Kidney tubule cell (primary cell): ENCODE results near the gene ADM2.

Source experiments
- DNase-seq: peaks from one replicate; pipeline ENCODE4 v3.0.0-alpha.2; 2018; ENCODE audit warnings: low spot score

Gene ADM2

DNA sequence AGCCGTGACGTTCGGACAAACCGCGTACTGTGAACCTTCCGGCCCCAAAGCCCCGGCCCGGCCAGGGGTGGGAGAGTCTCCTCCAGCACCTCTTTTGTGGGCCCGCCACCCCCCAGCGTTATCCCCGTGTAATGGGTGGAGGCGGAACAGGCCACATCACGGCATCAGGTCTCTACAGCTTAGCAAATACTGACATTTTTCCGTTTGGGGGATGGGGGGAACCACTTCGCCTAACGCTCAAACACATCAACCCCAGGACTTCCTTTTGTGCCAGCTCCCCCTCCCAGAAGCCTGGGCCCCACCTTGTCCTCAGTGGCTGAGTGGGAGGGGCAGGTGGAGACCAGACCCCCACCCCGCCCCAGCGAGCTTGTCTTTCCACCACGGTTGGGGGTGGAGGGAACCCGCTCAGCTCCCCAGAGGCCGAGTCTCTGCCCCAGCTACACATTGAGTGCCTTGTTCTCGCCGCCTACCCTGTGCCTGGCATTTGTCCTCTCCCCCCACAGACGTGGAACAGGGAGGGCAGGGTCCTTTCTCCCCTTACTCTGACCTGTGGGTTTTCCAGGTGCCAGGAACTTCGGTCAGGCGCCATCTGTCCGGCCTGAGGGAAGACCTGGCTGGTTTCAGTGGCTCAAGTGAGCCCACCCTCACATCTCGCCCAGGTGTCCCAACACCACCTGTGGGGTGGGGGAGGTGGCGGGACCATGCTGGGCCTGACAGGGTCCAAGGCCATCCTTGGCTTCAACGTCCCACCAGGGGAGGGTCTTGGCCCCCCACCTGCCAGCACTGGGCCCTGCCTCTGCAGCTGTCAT lies 36.1 kb upstream of the ADM2 start:
- DNase-seq: no peak

DNA sequence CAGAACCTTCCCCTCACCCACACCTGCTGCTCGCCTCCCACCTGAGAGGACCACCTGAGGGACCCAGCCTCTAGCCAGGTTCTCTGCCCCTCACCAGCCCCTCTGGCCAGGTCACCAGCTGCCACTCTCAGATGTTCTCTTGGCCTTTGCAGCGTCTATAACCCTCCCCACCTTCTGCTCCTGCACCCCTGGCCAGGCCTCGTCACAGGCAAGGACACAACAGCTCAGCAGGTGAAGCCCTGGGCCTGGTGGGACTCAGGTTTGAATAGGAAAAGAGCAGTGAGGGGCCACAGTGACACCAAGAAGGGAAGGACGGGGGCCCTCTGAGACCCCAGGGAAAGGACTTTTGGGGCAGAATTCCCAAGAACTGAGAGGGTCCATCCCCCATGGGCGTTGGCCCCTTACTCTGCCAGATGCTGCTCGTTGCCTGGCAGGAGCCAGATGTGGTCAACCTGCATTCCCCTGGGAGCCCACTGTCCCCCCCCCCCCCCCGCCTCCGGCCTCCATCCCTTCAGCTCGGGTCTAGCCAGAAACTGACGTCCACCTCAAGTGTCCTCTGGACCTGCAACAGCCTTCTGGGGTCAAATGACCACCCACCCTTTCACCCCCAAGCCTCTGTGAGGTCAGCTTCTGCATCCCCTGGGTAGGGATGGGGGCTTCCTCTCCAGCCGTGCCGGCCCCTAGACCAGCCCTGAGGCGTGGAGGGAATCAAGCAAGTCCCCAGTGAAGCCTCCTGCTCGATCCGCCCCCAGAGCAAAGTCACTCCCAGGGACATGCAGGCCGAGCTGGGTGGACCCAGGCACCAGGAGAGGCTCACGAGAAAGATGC lies 35.2 kb upstream of the ADM2 start:
- no peak for DNase-seq

DNA sequence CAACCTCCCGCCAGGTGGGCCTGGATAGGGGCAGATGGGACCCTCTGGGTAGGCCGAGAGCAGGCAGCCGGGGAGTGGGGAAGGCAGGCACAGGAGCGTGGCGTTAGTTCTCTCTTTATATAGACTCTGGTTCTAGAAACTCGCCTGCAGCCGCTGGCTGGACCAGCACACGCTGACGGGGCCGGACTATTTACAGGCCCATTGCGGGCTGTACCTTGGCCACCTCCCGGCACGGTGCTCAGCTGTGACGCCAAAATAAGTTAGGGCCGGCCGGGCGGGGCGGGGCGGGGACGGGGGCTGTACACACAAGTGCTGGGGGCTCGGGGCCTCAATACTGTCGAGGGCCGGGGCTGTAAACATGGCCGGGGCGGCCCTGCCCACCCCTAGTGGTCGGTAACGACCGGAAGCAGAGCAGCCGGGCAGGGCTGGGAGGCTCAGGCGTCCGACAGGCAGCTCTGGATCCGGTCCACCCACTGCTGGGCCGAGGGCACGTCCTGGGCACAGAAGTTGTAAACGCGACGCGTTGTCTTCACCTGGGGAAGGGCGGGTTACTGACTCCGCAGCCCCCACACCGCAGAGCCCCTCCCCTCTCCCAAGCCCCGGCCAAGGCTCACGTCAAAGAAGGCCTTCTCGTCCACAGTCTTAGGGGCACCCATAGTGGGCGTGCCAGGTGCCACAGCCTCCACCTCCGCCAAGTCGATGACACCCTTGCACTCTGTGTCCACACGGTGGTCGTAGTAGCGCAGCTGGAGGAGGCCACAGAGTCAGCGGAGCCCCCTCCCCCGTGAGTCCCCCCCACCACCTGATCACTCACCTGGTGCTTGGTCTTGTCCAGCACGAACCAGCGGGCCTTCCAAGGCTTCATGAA lies 34.4 kb upstream of the ADM2 start:
- DNase-seq: no peak

DNA sequence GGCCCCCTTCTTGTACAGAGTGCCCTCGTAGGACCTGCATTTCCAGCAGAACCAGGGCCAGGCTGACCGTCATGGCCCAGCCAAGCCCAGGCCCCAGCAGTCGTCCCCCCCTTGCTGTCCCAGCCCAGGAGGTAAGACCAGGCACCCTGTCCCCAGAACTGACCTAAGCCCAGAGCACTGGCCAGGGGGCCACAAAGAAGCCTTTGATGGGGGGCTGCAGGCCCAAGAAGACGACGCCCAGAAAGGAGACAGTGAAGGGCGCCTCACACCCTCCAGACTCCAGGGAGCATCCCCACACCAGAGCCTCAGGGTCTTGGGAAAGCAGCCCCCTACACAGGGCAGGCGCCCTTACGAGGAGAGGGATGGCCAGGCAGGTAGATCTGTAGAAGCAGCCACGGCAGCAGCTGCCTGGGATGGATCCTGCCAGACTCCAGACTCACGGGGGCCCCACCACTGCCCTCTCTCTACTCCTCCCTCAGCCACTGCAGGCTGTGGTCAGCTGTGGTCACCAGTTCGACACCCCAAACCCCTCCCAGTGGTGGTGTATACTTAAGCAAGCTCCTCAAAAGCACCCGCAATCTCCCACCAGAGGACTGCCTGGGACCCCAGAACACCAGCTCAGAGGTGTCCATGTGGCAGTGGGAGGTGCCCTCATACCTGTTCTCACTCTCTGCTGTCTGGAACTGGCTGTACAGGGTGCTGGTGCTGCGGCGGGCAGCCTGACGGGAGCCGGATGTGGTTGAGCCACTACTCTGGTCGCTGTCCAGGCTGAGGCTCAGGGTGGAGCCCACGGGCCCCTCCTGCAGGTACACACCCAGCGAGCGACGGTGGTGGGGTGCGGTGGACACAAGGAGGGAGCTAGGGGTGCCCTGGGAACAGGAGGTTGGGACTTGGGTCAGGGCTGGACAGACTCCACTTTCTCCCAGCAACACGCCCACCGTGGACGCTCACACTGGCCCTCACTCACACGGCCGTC lies 33.5 kb upstream of the ADM2 start:
- DNase-seq: no peak

DNA sequence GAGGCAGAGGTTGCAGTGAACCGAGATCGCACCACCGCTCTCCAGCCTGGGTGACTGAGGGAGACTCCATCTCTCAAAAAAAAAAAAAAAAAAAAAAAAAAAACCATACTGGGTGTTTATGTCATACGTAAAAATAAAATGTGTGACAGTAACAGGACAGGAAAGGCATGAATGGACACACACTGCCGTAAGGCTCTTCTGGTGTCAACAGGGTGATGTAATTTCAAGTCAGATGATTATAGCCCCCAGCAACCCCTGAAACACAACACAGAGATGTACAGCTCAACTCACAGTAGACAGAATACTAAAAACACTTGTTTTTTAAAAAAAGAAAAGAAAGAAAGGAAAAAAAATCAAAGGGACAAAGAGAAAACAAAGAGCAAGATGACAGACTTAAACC lies 28.7 kb upstream of the ADM2 start:
- DNase-seq: no peak

DNA sequence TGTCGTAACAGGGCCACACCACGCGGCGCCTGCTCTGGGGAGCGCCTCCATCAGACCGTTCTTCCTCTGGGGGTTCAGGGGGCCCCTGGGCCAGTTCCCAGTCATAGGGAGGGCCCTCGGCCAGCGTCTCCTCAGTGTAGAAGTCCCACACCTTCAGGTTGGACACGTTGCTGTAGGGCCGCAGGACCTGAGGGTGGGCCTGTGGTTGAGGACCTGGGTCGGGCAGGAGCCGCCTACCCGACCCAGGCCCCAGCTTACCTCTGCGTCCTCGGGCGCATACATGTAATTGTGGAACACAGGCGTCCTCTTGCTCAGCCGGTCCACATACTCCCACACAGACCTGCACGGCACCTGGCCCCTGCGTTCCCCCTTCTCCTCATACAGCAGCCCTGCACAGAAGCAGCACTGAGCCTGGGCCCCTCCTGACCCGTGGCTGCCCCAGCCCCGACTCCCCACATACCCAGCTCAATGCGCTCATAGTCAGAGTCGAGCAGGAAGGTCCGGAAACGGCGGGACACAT lies 26.7 kb upstream of the ADM2 start:
- no peak for DNase-seq

DNA sequence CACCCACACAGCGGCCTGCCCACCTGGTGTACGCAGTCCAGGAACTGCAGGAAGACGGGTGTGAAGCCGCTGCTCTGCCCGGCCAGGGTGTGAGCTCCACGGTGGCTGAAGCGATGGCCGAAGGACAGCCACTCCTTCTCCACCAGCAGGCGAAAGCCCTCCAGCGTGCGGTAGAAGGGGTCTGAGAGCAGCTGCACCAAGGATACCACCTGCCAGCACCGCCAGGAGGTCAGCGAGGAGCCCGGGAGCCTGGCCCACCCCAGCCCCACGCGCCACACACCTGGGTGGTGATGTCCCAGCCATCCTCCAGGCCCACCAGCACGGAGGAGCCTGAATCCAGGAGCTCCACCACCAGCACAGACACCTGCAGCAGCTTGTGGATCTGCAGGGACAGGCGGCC lies 26.1 kb upstream of the ADM2 start:
- DNase-seq: no peak

DNA sequence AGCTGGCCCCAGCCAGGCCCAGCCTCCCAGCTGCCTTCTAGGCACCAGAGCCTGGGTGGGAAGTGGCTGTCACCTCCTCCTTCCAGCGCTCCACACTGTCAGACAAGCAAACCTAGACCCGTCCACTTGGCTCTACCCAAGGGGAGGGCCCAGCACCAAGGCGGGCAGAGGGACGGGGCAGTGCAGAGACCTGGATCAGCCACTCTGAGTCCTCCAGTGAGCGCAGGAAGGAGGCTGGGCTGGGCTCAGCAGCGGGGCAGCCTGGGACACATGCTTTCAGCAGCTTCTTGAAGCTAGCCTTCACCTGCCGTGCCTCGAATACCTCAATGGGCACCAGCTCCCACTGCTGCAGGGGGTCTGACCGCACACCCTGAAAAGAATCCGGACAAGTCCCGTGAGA lies 25.3 kb upstream of the ADM2 start:
- no peak for DNase-seq

DNA sequence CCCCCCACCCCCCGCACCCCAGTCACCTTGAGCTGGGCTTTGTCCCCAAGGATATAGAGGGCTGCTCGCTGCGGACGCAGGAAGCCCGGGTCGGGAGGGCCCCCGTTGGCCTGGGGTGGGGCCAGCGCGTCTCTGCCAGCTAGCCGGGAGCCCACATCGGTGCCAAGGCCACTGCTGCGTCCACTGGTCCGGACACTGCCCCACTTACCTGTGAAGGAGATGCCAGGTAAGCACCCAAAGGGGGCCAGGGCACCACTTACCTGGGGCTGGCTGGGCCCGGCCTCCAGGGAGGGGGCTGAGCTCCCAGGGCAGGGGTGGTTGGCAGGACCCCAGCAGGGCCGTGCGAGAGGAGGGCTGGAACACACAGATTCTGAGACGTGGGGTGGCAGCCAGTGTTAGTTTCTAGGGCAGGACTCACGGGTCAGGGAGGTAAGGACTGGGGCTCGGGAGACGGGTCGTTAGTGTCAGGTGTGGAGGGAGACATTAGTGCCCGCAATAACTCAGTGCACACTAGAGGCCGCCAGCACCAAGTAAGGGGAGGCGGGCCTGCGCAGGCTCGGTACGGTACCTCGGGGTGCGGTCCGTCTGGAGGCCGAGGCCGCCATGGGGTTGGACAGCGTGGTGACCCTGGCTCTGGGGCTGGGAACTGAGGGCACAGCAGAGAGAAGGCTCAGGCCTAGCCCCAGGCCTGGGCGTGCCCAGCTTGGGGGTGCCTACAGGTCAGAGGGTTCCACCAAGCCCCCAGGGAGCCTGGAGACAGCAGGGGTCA lies 24.7 kb upstream of the ADM2 start:
- DNase-seq: no peak

DNA sequence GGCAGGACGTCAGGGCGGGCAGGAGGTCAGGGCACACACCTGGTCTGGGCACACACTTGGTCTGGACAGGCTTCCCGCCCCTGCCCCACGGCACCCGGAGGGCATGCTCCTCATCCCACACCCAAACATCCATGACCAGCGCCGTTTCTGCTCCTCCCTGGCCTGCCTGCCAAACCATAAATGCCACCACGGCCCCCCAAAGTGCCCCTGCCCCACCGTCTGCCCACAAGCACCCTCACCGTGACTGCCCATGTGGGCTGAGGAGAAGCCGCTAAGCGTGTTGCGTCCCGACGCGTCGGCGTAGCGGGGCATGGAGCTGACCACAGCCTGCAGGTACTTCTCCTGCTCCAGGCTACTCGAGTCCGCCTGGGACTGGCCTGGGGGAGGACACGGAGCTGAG lies 22.3 kb upstream of the ADM2 start:
- no peak for DNase-seq

DNA sequence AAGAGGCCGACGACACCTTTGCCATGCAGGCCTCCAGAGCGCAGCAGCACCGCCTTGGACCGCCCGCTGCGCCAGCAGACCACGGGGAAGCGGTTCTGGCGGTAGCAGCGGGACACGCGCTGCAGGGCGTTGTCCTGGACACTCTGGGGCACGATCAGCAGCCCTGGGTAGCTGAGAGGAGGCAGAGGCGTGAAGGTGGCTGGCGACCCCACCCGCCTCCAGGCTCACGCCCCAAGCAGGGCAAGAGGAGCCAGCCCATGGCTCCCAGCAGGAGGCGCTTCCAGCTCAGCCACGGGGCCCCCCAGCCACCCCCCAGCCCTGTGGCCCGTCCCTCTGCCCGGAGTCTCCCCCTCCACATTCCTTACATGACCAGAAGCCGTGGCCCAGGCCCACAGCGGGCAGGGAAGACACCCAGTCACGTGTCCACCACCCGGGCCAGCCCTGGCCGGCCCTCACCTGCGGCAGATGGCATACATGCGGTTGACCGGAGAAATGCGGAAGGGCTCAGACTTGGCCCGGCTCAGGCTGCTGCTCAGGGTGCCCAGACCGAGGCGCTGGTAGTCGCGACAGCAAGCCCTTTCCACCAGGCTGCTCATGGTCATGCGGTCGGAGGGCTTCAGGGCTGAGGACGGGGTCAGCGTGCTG lies 21.7 kb upstream of the ADM2 start:
- no peak for DNase-seq

DNA sequence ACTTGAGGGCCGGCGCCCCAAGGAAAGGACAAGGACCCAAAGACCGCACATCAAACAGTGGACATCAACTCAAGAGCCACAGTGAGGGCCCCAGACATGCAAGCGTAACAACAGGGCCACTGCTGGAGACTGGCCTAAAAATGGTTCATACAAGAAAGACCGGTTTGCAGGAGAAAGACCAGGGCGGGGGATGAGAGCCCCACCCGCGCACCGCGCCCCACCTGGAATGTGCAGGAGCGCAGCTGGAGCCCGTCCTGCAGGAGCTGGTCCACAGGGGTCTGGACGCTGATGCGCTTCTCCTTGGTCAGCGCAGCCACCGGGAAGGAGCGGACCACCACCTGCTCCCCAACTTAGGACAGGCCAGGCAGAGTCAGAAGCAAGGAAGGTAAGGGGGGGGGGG lies 20.4 kb upstream of the ADM2 start:
- no peak for DNase-seq

DNA sequence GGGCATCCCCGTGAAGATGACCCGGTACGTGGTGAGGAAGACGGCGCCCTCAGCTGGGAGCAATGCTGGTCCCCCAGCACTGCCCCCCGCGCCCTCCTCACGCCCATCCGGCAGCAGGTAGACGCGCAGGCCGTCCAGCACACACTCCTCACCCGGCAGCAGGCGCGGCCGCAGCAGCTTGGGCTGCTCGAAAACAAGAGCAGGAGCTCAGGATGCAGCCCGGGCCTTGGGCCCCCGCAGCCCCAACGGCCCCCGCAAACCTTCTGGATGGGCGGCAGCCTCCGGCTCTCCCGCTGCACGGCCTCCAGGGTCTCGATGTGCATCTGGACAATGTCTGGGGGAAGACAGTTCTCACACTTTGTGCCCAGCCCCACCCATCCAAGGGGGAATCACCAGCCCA lies 19.8 kb upstream of the ADM2 start:
- DNase-seq: no peak

DNA sequence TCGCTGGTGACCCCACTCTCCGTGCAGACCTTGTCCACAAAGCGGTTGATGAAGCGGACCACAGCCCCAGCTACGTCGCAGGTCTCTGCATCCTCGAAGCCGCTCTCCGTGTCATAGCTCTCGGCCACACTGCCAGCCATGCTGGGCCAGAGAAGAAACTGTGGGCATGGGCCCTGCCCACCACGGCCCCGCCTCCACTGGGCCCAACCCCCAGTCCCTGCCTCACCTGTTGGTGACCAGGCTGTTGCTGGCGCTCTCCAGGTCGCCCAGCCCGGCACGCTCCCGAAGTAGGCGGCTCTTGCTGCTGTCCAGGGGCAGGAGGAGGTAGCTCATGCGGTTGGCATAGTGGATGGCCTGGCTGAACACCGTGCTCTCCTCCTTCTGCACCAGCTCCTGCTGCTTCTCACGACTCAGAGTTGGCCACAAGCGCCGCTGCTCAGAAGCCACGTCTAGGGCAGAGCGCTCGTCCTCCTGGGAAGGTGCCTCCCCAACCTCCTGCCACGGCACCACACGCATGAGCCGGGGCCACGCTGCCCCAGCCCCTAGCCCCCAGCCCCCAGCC lies 19.3 kb upstream of the ADM2 start:
- DNase-seq: no peak

DNA sequence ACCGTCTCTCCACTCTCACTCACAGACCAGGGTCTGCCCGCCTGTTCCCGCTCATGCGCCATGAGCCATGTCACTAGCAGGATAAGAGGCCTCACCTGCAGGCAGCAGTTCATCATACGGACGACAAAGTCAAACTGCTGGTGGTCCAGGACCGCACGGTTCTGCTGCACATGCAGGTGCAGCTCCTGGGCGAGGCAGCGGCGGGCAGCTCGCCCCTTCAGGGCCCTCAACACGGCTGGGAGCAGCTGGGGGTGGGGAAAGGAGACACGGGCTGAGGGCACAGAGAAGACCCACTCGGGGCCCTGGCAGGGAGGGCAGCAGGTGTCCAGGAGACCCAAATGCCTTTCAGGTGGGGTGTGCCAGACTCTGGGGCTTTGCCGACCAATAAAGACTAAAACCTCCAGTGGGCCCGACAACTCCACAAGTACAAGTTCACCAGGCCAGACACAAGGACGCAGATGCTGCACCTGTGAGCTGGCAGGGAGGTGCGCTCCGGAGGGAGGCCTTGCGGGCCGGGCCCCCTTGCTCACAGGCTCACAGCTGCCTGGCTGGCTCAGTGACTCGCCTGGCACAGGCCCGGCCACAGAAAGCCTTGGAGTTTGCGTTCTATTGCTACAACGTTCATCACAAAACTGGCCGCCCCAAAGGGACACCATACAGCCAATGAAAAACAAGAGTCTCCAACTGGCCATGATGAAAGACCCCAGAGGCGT lies 18.0 kb upstream of the ADM2 start:
- no peak for DNase-seq

DNA sequence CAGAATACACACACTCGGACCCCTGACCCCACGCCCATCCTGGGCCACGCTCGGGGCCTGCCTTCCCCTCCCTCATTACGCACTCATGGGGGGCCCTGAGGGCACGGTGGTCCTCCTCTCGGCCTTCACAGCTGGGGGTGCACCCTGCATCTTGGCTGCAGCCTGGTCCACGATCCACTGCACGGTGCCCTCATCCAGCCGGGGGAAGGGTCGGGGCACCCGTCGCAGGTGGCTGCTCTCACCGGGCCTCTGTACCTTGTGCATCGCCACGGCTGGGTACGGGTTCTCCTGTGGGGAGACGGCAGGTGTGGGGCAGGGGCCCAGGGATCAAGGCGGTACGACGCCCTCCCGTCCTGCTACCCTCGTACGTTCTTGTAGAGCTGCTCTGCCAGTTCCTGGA lies 16.9 kb upstream of the ADM2 start:
- DNase-seq: no peak

DNA sequence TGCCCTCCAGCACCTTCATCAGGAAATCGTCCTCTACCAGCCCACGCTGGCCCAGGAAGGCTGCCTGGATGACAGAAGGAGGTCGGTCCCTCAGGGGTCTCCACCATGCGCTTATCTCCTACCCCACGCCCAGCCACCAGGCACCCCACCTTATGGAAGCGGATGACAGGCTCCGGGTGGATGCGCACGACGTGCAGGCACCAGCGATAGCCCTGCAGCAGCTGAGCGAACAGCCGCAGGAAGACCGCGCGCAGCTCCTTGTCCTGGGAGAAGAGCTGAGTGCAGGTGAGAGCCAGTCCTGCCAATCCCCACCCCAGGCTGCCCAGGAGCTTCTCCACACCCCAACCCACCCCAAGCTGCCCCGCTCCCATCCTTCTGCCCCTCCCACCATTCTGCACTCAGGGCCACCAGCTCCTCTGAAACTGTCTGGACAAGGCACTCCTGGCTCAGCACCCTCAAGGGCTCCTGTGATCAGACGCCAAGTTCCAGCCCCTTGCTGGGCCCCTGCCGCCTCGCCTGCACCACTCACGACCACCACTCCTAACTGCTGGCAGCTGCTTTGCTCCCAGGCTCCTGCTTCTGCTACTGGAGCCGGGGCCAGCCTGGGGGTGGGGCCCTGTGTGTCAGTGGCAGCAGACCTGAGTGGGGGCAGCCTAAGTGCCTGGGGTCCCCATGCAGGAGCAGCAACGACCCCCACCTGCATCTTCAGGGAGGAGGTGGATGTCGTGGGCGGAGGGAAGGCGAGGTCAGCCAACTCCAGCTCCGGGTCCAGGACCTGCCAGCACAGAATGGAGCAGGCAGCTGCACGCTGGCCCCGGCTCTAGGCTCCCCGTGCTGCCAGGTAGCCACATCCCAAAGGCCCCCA lies 16.0 kb upstream of the ADM2 start:
- no peak for DNase-seq

DNA sequence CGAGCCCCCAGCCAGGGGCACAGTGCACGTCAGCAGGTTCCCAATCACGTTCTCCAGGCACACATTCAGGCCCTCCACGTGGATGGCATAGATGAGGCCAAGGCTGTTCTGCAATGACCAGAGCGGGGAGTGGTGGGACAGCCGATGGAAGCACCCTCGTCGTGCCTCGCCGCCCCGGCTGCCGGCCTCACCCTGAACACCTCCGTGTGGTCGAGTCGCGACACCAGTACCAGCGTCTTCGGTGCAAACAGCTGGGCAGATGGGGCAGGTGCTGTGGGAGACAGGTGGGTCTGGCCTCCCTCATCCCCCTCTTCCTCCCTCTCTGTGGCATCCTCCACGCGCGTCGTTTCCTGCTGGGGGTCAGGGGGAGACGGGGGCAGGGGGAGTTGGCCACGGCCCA lies 14.0 kb upstream of the ADM2 start:
- no peak for DNase-seq
